DOHH2 (cell line): Measurements from ENCODE around the gene BABAM2.

Experiments
- H3F3A ChIP-seq: fragments of 200-600 bp; sonication (generic), shearing (Covaris generic); 2 replicates; pipeline ENCODE4 v1.6.0; 2016; ENCODE audit warnings: antibody characterized with exemption, mild to moderate bottlenecking; ENCODE audit not compliant: control insufficient read depth, insufficient read depth
- H3K27ac ChIP-seq: fragments of 200-600 bp; sonication (generic); 2 replicates; pipeline ENCODE4 v1.5.1; 2014; ENCODE audit warnings: low read depth, mild to moderate bottlenecking, low read length, moderate library complexity
- H3K27me3 ChIP-seq: fragments of 200-600 bp; sonication (generic); 2 replicates; pipeline ENCODE4 v1.6.1; 2014; ENCODE audit warnings: mild to moderate bottlenecking, low read length, mixed read lengths; ENCODE audit not compliant: control insufficient read depth
- H3K36me3 ChIP-seq: fragments of 200-600 bp; sonication (generic); 2 replicates; pipeline ENCODE4 v1.6.1; 2014; ENCODE audit warnings: mild to moderate bottlenecking, low read length, moderate library complexity, mixed read lengths; ENCODE audit not compliant: control insufficient read depth
- H3K4me1 ChIP-seq: fragments of 200-600 bp; sonication (generic); 2 replicates; pipeline ENCODE4 v1.6.1; 2014; ENCODE audit warnings: mild to moderate bottlenecking, low read length, mixed read lengths; ENCODE audit not compliant: control insufficient read depth
- H3K4me2 ChIP-seq: fragments of 200-600 bp; sonication (generic); 2 replicates; pipeline ENCODE4 v1.6.0; 2014; ENCODE audit warnings: mild to moderate bottlenecking, low read length, moderate library complexity
- H3K4me3 ChIP-seq: fragments of 200-600 bp; sonication (generic); 2 replicates; pipeline ENCODE4 v1.5.1; 2014; ENCODE audit warnings: mild to moderate bottlenecking, low read length, mixed read lengths
- H3K79me2 ChIP-seq: fragments of 200-600 bp; sonication (generic); 2 replicates; pipeline ENCODE4 v1.6.1; 2014; ENCODE audit warnings: mild to moderate bottlenecking, low read length, mixed read lengths; ENCODE audit not compliant: control insufficient read depth
- H3K9me2 ChIP-seq: fragments of 200-600 bp; sonication (generic); replicated peaks from 2 replicates; pipeline ENCODE4 v1.6.1; 2014; ENCODE audit warnings: mild to moderate bottlenecking, low read length, mixed read lengths; ENCODE audit not compliant: control insufficient read depth
- H3K9me3 ChIP-seq: fragments of 200-600 bp; sonication (generic); 2 replicates; pipeline ENCODE4 v1.6.1; 2014; ENCODE audit warnings: antibody characterized with exemption, low read length, mixed read lengths; ENCODE audit not compliant: control insufficient read depth, insufficient read depth
- H4K20me1 ChIP-seq: fragments of 200-600 bp; sonication (generic); 2 replicates; pipeline ENCODE4 v1.6.0; 2014; ENCODE audit warnings: low read depth, mild to moderate bottlenecking, antibody characterized with exemption, low read length, moderate library complexity; ENCODE audit not compliant: control insufficient read depth, insufficient read depth
- EZH2phosphoT487 ChIP-seq: fragments of 200-600 bp; sonication (generic); IDR thresholded peaks from 2 replicates; pipeline ENCODE4 v1.6.1; 2017; ENCODE audit warnings: borderline replicate concordance, mild to moderate bottlenecking, antibody characterized with exemption, low read length, moderate library complexity, mixed read lengths
- TF ChIP-seq, protein P1 (sequence below): fragments of 200-600 bp; sonication (generic); IDR thresholded peaks from one replicate; pipeline ENCODE4 v1.5.1; 2014; ENCODE audit warnings: antibody characterized with exemption, mild to moderate bottlenecking, low read depth, low read length; ENCODE audit not compliant: poor library complexity, severe bottlenecking

The BABAM2 gene

DNA sequence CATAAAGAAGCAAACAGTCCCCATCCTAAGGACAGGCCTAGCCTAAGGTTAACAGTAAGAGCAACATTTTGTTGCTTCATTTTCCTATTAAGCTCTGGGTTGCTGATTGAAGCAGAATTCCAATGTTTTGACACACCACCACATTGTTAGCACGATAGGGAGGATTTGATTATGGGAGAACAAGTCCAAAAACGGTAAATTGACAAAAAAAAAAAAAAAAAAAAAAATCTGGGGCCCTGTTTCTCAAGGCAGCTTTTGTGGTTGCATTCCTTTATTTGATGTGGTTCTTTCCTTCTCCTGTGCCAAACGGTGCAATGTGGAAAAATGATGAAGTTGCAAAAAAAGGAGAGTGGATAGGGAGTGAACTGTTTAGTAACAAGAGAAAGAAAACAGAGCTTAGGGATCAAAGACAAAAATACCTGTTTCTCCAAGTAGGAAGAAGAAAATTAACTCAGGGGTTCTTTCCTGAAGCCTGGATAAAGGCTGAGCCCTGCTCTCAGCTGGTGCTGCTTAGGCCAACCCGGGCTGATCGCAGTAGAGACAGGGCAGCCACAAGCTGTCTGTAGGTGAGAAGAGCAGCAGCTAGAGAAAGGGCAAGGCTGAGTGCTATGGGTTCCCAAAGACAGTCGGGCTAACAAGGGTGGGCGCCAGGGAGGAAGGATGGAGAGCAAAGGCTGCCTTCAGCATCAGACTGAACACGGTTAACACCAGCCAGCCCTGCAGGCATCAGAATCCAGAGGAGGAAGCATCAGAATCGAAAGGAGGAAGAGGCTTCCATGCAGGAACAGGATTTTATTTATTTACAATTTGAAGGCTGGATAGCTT, 334.3 kb downstream of the BABAM2 start:
- Histone ChIP-seq H3K27ac (no peak overlapping the region), H3K4me2 (no peak overlapping the region), H3K27me3 (no peaks in the 10 kb centered on the region)

DNA sequence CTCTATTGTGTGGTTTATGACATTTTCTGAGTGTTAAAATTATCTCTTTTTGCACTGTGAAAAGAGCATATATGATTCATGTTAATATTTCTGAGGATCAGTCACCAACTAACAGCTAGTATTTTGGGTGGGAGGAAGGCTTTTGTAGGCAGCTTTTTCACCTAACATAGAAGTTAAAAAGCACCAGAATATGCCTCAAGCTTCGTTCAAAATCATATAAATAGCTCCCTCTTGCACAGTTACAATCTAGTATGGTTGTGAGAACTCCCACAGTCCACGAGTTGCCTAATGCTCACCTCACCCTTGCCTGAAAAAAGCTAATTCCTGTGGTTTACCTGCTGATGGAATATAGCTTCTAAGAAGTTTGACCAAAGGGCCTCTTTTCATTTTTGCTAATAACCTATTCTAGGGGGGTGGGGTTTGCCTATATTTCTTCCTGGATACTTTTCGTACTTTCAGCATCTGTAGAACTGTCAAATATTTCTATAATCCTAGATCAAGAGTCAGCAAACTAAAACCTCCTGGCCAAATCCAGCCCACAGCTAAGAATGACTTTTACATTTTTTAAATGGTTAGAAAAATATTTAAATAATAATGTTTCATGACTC, 335.0 kb downstream of the BABAM2 start:
- no peak overlapping the region for H3K4me2 ChIP-seq
- H3K4me3 ChIP-seq: no peak overlapping the region
- no peak overlapping the region for H3K27ac ChIP-seq
- H3K36me3 ChIP-seq: no peaks in the 10 kb centered on the region
- no peaks in the 10 kb centered on the region for H3F3A ChIP-seq
- H3K27me3 ChIP-seq: no peaks in the 10 kb centered on the region
- no peaks in the 10 kb centered on the region for H3K9me2 ChIP-seq
- no peaks in the 10 kb centered on the region for H4K20me1 ChIP-seq
- H3K9me3 ChIP-seq: no peaks in the 10 kb centered on the region
- no peaks in the 10 kb centered on the region for H3K79me2 ChIP-seq
- H3K4me1 ChIP-seq: no peaks in the 10 kb centered on the region
- no peak for TF ChIP-seq EZH2phosphoT487
- TF ChIP-seq, protein P1, sequence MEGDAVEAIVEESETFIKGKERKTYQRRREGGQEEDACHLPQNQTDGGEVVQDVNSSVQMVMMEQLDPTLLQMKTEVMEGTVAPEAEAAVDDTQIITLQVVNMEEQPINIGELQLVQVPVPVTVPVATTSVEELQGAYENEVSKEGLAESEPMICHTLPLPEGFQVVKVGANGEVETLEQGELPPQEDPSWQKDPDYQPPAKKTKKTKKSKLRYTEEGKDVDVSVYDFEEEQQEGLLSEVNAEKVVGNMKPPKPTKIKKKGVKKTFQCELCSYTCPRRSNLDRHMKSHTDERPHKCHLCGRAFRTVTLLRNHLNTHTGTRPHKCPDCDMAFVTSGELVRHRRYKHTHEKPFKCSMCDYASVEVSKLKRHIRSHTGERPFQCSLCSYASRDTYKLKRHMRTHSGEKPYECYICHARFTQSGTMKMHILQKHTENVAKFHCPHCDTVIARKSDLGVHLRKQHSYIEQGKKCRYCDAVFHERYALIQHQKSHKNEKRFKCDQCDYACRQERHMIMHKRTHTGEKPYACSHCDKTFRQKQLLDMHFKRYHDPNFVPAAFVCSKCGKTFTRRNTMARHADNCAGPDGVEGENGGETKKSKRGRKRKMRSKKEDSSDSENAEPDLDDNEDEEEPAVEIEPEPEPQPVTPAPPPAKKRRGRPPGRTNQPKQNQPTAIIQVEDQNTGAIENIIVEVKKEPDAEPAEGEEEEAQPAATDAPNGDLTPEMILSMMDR: no peak

More for the DNA sequence above, 334.3 kb downstream of the BABAM2 start:
- Histone ChIP-seq H3K4me3 (no peak overlapping the region), H3K9me3 (no peaks in the 10 kb centered on the region), H3K9me2 (no peaks in the 10 kb centered on the region), H3K79me2 (no peaks in the 10 kb centered on the region), H3K36me3 (no peaks in the 10 kb centered on the region), H4K20me1 (no peaks in the 10 kb centered on the region), H3F3A (no peaks in the 10 kb centered on the region), H3K4me1 (no peaks in the 10 kb centered on the region)
- TF ChIP-seq, protein P1: no peak
- TF ChIP-seq EZH2phosphoT487: no peak

DNA sequence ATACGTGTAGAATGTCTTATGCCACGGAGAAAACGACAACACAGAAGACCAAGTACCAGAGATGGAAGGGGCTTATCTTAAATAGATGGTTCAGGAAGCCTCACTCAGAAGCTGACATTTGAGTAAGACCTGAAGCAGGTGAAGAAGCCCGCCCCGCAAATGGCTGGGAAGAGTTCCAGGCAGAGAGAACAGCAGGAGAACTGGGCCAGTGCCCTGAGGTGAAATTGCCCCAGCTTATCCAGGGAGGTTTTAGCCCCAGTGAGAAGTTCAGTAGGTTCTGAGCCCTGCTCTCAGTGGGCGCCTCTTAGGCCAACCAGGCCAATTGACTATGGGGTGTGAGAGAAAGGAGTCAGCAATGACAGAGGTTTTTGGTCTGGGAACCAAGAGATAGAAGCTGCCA, 336.0 kb downstream of the BABAM2 start:
- H3K4me3 ChIP-seq: no peak overlapping the region
- H3K27ac ChIP-seq: no peak overlapping the region
- H3K4me2 ChIP-seq: no peak overlapping the region
- no peaks in the 10 kb centered on the region for H3K4me1 ChIP-seq
- H3K79me2 ChIP-seq: no peaks in the 10 kb centered on the region
- no peaks in the 10 kb centered on the region for H3F3A ChIP-seq
- no peaks in the 10 kb centered on the region for H4K20me1 ChIP-seq
- TF ChIP-seq EZH2phosphoT487: no peak
- TF ChIP-seq, protein P1: no peak
- H3K9me2 ChIP-seq: no peaks in the 10 kb centered on the region
- no peaks in the 10 kb centered on the region for H3K36me3 ChIP-seq
- H3K9me3 ChIP-seq: no peaks in the 10 kb centered on the region
- H3K27me3 ChIP-seq: no peaks in the 10 kb centered on the region
